GM21825 (cell line): Measurements from ENCODE around the gene EMC9.

Experiments used
- ATAC-seq: cut with Tn5 transposase; IDR thresholded peaks from one replicate; pipeline ENCODE4 v1.9.1; 2021; ENCODE audit warnings: mild to moderate bottlenecking, moderate library complexity; ENCODE audit not compliant: unreplicated experiment

Gene EMC9

GRCh38 chr14:24132061-24132685, 9.2 kb downstream of the EMC9 start:
- no peak for ATAC-seq

- no peak for ATAC-seq
Observed at GRCh38 chr14:24131549-24131966, 9.8 kb downstream of the EMC9 start.

GRCh38 chr14:24130717-24131548, 10.5 kb downstream of the EMC9 start:
- ATAC-seq = no peak

- no peak for ATAC-seq
Observed at GRCh38 chr14:24130380-24130716, 11.0 kb downstream of the EMC9 start, which contains the start of gene FITM1. Gene FITM1 (plus strand): TSS chr14:24130659. CDS start chr14:24131564, 905 bp downstream.

GRCh38 chr14:24129410-24129998, 11.9 kb downstream of the EMC9 start:
- ATAC-seq = no peak

- ATAC-seq = no peak
Observed at GRCh38 chr14:24127673-24128072, 13.7 kb downstream of the EMC9 start.

GRCh38 chr14:24126939-24127338, 14.5 kb downstream of the EMC9 start:
- ATAC-seq = no peak

GRCh38 chr14:24123424-24124417, 17.7 kb downstream of the EMC9 start:
- peak; percentile 67 for ATAC-seq

- ATAC-seq = no peak
Observed at GRCh38 chr14:24122898-24123297, 18.5 kb downstream of the EMC9 start.

GRCh38 chr14:24122416-24122815, 19.0 kb downstream of the EMC9 start:
- no peak for ATAC-seq

GRCh38 chr14:24121210-24121609, 20.2 kb downstream of the EMC9 start:
- ATAC-seq = no peak

- no peak for ATAC-seq
Observed at GRCh38 chr14:24119691-24120090, 21.7 kb downstream of the EMC9 start.

GRCh38 chr14:24117179-24117578, 24.2 kb downstream of the EMC9 start:
- no peak for ATAC-seq

GRCh38 chr14:24116128-24116814, 25.1 kb downstream of the EMC9 start:
- ATAC-seq = no peak

GRCh38 chr14:24115422-24116127, 25.8 kb downstream of the EMC9 start:
- no peak for ATAC-seq

GRCh38 chr14:24114532-24115421, 26.6 kb downstream of the EMC9 start, which contains the start of the genes DCAF11 and NRL:
Gene DCAF11 (plus strand): TSS chr14:24114777. CDS start chr14:24115595, 818 bp downstream.
Gene NRL (minus strand): TSS chr14:24114949. CDS start chr14:24082848, 32,101 bp downstream.
- peak; percentile 75 for ATAC-seq

- peak; percentile 36 for ATAC-seq
Observed at GRCh38 chr14:24113801-24114531, 27.4 kb downstream of the EMC9 start.

- no peak for ATAC-seq
Observed at GRCh38 chr14:24113379-24113800, 28.0 kb downstream of the EMC9 start.
